GM10847 (cell line): ENCODE measurements around the gene GANC.

Experiments
- POLR2A ChIP-seq: IDR thresholded peaks from 2 replicates; pipeline ENCODE4 v1.6.1; 2011; ENCODE audit not compliant: insufficient read length; ENCODE audit errors: extremely low read depth

GANC gene, protein sequence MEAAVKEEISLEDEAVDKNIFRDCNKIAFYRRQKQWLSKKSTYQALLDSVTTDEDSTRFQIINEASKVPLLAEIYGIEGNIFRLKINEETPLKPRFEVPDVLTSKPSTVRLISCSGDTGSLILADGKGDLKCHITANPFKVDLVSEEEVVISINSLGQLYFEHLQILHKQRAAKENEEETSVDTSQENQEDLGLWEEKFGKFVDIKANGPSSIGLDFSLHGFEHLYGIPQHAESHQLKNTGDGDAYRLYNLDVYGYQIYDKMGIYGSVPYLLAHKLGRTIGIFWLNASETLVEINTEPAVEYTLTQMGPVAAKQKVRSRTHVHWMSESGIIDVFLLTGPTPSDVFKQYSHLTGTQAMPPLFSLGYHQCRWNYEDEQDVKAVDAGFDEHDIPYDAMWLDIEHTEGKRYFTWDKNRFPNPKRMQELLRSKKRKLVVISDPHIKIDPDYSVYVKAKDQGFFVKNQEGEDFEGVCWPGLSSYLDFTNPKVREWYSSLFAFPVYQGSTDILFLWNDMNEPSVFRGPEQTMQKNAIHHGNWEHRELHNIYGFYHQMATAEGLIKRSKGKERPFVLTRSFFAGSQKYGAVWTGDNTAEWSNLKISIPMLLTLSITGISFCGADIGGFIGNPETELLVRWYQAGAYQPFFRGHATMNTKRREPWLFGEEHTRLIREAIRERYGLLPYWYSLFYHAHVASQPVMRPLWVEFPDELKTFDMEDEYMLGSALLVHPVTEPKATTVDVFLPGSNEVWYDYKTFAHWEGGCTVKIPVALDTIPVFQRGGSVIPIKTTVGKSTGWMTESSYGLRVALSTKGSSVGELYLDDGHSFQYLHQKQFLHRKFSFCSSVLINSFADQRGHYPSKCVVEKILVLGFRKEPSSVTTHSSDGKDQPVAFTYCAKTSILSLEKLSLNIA (N-terminal part only)

DNA sequence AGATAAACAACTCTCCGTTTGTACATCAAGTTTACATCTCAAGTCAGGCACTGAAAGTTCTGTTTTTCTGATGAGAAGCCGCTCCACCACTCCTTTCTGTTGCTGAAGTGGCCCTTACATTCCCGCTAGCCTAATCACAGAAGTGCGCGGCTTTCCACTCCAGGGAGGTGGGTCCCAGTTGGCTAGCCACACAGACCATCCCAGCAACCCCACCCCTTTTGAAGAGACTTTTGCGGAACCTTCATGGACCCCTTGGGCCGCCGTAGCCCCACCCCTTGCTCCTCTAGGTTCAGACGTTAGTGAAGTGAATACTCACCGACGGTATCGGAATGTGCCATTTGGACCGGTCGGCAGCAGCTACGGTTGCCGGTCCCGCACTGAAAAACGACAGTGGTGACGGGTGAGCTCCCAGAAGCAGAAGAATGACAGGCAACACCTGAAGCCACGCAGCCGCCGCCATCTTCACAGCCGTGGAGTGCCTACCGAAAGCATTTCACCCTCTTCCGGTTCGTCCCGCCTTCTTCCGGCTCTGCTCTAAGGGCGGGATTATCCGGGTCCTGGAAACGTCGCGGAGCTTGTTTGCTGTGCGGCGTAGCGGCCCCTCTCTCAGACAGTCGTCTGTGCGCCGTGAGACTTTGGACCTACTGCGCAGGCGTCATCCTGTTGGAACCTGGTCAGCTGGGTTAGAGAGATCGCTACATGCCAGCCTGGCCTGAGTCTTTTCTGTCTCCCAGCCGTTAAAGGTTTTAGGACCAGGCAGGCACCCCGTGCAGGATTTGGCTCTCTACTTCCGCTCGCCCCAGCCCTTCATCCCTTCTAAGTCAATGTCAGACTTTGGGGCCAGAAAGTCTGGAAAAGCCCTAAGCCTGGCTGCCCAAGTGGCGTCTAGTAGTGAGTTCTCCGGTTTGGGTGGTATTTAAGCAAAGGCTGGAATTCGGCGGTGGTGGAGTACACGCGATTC lies at the start of gene GANC, which contains the start of gene TMEM87A:
TSS of gene GANC (plus strand) at position 263 of the 961 bp plus-strand sequence. CDS start 1,281 bp downstream, outside the sequence.
TSS of gene TMEM87A (minus strand) at position 495 of the 961 bp plus-strand sequence. CDS start at position 460, 35 bp downstream.
- peak; percentile 88 for TF ChIP-seq POLR2A

DNA sequence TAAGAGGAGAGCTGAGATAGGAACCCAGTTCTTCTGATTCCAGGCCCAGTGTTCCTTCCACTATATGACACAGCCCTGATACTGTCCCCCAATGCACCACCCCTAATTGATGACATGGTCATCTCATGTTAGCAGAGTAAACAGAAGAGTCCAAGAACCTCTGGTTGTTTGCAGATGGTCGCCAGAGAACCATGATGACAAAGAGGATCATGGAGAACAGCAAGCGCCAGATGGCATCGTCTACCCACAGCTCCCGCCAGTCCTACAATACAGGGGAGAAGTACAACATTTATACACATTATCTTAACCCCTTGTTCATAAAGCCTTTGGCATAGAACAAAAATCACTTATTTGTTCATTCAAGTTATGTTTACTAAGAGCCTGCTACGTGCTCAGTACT lies 46.4 kb upstream of the GANC start:
- no peak for TF ChIP-seq POLR2A

DNA sequence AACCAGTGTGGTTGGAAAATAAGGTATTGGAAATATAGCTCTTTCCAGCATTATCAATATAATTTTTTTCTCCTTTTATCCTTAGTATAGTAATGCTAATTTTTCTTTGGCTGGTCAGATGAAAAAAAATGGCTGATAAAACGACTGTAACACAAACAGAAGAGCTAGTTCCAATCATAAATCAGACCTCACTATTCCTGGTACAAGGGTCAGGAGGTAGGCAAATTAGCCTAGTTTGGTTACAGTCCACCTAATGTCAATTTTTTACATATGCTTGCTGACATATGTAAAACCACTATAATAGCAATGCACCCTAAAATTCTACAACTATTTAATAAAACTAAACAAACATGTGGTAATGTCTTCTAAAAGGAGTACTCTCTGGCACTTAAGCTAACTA lies 45.0 kb upstream of the GANC start:
- TF ChIP-seq POLR2A: no peak

DNA sequence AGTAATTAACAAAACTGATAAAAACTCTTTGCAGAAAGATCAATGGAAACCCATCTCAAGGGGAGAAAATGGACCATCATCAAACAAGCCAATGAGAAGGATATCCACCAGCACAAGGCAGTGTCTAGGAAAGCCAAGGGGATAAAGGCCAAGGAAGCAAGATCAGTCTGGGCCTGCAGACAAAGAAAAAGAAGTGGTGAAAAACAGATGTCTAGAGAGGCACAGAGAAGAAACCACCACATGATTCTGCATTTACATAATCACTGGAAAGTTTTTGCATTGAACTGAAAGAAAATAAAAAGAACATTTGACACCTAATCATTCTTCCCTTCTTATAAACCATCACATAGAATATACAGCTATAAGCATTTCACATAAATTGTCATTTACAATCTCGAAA lies 41.9 kb upstream of the GANC start:
- TF ChIP-seq POLR2A: no peak

DNA sequence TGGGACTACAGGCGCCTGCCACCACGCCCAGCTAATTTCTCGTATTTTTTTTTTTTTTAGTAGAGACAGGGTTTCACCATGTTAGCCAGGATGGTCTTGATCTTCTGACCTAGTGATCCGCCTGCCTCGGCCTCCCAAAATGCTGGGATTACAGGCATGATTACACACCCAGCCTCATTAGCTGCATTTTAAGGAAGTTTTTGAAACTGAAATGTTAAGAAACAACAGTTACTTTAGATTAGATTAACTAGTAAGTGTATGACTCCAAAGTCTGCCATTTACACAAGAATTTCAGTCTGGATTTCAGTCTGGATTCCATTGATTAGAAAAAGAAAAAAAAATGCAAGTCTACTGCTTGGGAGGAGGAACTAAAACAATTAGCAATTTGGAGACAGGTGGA lies 40.4 kb upstream of the GANC start:
- no peak for TF ChIP-seq POLR2A

DNA sequence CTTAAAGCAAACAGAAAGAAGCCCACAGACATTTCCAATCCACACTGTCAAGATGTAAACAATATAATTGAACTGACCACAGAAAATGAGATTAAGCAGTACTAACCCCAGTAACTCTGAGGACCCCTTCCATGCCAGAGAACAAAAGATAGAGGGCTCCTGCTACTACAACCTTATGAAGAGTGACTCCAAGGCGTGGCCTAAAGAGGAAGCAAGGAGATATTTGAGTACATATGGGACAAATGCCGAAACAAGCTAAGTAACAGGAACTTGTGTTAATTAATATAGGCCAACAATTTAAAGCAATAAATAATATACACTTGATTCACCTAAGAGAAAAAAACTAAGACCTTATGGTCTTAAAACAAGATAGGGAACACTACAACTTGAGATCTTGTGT lies 39.9 kb upstream of the GANC start:
- no peak for TF ChIP-seq POLR2A

DNA sequence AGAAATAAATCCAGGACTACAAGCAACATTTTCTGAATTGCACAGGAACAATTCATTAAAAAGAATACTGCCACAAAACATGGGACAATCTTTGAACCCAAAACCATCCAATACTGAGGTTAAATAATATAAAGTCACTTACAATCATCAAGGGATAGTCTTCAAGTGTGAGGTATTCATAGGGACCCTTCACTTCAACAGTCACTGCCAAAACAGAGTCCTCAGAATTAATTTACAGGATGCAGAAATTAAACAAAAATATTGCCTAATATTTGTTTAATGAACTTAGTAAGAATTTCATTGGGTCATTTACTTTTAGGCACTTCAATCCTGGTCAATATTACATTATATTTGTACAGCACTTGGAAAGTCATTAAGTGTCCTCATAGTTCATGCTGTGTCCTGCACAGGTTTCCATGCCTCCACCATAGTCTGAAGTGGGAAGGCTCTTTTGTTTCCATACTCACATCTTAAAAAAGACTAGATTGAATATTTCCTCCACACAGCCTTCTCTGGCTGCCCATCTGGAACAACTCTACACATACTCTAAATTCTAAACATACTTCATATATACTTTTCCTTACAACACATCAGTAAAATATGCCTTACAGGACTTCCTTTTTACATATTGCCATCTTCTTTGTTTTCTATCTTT lies 33.3 kb upstream of the GANC start:
- no peak for TF ChIP-seq POLR2A

DNA sequence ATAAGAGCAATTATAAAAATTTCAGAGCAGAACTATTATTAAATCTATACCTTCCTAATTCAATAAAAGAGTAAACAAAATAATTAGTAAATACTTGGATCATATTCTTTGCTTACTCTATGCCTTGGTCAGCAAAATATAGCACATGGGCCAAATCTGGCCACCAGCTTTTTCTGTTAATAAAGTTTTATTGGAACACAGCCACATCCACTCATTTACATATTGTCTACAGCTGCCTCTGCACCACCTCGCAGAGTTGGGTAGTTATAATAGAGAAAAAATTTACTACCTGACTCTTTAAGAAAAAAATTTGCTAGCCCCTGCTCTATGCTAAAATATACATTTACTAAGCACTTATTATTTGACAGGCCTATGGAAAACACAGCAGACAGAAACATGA lies 32.2 kb upstream of the GANC start:
- no peak for TF ChIP-seq POLR2A

DNA sequence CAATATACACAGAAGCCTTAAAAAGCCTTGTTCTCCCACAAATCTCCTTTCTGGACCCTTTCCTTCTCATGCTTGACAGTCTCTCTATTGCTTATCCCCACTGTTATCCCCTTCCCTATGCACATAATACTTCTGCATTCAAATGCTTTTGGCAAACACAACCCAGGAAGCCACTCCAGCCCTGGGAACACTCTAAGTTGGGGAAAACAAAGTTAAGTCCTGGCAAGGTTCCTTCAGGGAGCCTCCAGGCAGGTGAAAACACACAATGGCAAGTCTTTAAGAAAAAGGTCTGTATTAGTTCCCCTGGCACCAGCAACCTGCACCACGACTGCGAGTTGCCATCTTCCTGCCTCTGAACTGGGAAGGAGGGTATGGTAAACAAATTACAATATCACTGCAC lies 19.7 kb upstream of the GANC start:
- TF ChIP-seq POLR2A: no peak

DNA sequence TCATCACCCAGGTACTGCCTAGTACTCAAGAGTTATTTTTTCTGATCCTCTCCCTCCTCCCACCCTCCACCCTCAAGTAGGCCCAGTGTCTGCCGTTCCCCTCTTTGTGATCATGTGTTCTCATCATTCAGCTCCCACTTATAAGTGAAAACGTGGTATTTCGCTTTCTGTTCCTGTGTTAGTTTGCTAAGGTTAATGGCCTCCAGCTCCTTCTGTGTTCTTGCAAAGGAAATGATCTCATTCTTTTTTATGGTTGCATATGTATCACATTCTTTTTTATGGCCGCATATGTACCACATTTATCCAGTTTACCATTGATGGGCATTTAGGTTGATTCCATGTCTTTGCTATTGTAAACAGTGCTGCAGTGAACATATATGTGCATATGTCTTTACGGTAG lies 8.2 kb upstream of the GANC start:
- TF ChIP-seq POLR2A: no peak

DNA sequence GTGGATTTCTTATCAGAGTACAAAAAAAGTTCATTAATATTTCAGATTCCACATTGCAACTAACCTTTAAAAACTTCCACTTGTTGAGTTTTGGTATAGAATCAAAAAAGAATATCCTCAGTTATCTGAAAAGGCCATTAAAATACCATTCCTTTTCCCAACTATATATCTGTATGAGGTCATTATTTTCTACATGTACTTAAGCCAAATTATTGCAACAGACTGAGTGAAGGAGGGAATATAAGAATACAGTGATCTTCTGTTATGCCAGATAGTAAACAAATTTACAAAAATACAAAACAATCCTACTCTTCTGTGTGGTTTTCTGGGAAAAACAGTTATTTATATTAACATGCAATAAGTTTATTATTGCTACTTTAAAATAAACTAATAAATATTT lies 5.7 kb upstream of the GANC start:
- no peak for TF ChIP-seq POLR2A

DNA sequence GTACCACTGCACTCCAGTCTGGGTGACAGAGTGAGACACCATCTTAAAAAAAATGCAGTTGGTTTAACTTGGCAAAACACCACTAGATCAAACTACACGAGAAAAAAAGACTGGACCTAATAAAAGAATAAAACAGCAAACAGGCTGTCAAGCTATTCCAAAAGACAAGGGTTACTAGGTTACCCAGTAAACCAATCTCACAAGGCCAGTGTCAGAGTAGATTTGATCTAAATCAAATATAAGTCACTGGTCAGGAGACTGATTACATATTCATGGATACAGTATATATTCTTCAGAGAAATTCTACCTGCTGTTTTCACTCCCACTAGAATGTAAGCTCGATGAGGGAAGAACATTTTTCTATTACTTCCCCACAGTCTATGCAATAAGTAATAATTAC lies 2.5 kb upstream of the GANC start:
- no peak for TF ChIP-seq POLR2A

DNA sequence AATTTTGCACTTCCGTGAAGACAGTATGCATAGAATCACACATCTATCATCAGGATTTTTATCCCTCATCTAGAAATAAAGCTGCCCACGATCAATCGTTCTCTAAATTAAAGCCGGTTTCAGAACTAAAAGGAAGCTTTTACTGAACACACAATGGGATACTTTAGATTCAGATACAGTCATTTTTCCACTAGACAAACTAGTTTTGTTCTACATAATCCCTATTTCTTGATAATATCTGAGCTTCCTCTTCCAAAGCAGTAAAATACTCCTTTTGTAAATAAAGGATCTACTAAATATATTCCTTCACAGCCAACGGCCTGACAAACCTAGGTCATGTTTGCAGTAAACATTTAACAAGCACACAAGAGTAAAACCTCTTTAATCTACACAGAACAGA lies 2.0 kb upstream of the GANC start:
- TF ChIP-seq POLR2A: no peak
